ENCODE data around the gene DNAJC16.

DNA sequence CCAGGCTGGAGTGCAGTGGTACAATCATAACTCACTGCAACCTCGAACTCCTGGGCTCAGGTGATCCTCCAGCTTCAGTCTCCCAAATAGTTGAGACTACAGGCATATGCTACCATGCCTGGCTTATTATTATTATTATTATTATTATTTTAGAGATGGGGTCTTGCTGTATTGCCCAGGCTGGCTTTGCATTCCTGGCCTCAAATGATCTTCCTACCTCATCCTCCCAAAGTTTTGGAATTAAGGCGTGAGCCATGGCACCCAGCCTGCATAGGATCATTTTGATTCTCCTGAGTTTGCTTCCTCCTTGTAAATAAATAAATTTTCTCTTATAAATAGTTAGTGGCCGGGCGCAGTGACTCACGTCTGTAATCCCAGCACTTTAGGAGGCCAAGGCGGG is 96.8 kb downstream of the DNAJC16 start:
- TF ChIP-seq, protein P1, sequence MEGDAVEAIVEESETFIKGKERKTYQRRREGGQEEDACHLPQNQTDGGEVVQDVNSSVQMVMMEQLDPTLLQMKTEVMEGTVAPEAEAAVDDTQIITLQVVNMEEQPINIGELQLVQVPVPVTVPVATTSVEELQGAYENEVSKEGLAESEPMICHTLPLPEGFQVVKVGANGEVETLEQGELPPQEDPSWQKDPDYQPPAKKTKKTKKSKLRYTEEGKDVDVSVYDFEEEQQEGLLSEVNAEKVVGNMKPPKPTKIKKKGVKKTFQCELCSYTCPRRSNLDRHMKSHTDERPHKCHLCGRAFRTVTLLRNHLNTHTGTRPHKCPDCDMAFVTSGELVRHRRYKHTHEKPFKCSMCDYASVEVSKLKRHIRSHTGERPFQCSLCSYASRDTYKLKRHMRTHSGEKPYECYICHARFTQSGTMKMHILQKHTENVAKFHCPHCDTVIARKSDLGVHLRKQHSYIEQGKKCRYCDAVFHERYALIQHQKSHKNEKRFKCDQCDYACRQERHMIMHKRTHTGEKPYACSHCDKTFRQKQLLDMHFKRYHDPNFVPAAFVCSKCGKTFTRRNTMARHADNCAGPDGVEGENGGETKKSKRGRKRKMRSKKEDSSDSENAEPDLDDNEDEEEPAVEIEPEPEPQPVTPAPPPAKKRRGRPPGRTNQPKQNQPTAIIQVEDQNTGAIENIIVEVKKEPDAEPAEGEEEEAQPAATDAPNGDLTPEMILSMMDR (IDR thresholded peaks at IDR 0.05): no peak
- TF ChIP-seq POLR2A (IDR thresholded peaks at IDR 0.05): no peak
